ENCODE measurements around the gene TPBGL.

DNA sequence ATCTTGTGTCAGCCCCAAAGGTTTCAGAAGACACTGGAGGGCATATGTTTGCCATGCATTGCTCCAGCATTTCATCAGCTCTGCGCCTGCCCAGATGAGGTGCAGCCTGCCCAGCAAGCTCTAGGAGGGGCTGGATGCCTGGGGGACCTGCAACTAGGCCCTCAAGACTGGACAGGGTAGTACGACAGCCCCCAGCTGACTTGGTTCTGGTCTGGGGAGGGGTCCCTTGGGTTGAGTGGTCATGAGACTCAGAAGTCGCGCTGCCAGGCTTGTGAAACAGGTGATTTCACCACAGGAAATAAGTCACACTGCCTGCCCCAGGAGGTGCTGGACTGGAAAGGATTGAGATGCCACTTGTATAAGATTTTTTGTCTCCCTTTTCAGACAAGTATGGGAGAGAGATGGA is 23.4 kb downstream of the TPBGL start:
- TF ChIP-seq GATA2 (IDR thresholded peaks at IDR 0.05; ENCODE audit: low read depth, low read length) (no peak), GATA3 (IDR thresholded peaks at IDR 0.05; ENCODE audit: low read depth, low read length) (no peak)

All from SH-SY5Y (cell line).